Cardiac muscle cell (in vitro differentiated cells and primary cell): ENCODE measurements around the gene DPAGT1. TPM values are rescaled to one million over a fixed set of nuclear protein-coding genes. Genes with fewer than 3 reads are reported as not detected.
A peak's percentile ranks its signal among the peaks of the same experiment; 100 is the strongest.
"Not testable (repeated sequence)": the region's sequence is repeated elsewhere in the genome, so short reads cannot be mapped to it uniquely, and the experiment has no call there.

Source experiments
- DNase-seq, 2 donors: peaks; one replicate each; pipeline versions ENCODE4 v3.0.0 to v3.0.0-alpha.2; 2010 to 2017; ENCODE audit warnings: low read depth in 1 of 2, low spot score in 1 of 2
- H3K27ac ChIP-seq: fragments of 200-600 bp; sonication (generic); 2 replicates; pipeline ENCODE4 v1.5.1; 2016
- H3K27me3 ChIP-seq: fragments of 200-600 bp; sonication (generic); 2 replicates; pipeline ENCODE4 v1.6.0; 2016; ENCODE audit warnings: control low read depth
- H3K36me3 ChIP-seq: fragments of 200-600 bp; sonication (generic); 2 replicates; pipeline ENCODE4 v1.5.1; 2016; ENCODE audit warnings: control low read depth
- H3K4me1 ChIP-seq: fragments of 200-600 bp; sonication (generic); 2 replicates; pipeline ENCODE4 v1.8.1; 2017; ENCODE audit warnings: low read depth, mild to moderate bottlenecking, mixed run types
- H3K4me3 ChIP-seq: fragments of 200-600 bp; sonication (generic); 2 replicates; pipeline ENCODE4 v1.5.1; 2016; ENCODE audit warnings: mild to moderate bottlenecking
- H3K9me3 ChIP-seq: fragments of 200-600 bp; sonication (generic); 2 replicates; pipeline ENCODE4 v1.5.1; 2017; ENCODE audit warnings: low read depth, mild to moderate bottlenecking, control low read depth
- CTCF ChIP-seq: IDR thresholded peaks from 2 replicates; pipeline ENCODE4 v1.5.1; 2012; ENCODE audit warnings: low read depth, mild to moderate bottlenecking, low read length
- polyA plus RNA-seq: library from polyadenylated mRNA; unstranded; fragments of >200 nt; fragmentation: Nextera tagmentation; extraction: Ambion mirVana; gene quantifications from 2 replicates; pipeline ENCODE4 v1.2.1, GENCODE V29; 2016
- total RNA-seq: library from RNA; depleted of rRNA; stranded (reverse); fragments of >200 nt; gene quantifications from 2 replicates; pipeline ENCODE4 v1.2.3, GENCODE V29; 2016

Gene DPAGT1
- total and polyA plus RNA-seq, 2 experiments from 2014 or later, result 36.0 to 57.9 TPM

GRCh38 chr11:119077839-119078238 lies 23.8 kb downstream of the DPAGT1 start:
- no peaks in the 10 kb centered on the region for H3K27me3 ChIP-seq
- no peaks in the 10 kb centered on the region for H3K9me3 ChIP-seq
- no peaks in the 10 kb centered on the region for H3K4me1 ChIP-seq
- H3K27ac ChIP-seq, result no peak overlapping the region
- TF ChIP-seq CTCF, result no peak
- peaks cover 57% of the 10 kb centered on the region for H3K36me3 ChIP-seq
- no peak overlapping the region for H3K4me3 ChIP-seq
- no peak for DNase-seq

DNA sequence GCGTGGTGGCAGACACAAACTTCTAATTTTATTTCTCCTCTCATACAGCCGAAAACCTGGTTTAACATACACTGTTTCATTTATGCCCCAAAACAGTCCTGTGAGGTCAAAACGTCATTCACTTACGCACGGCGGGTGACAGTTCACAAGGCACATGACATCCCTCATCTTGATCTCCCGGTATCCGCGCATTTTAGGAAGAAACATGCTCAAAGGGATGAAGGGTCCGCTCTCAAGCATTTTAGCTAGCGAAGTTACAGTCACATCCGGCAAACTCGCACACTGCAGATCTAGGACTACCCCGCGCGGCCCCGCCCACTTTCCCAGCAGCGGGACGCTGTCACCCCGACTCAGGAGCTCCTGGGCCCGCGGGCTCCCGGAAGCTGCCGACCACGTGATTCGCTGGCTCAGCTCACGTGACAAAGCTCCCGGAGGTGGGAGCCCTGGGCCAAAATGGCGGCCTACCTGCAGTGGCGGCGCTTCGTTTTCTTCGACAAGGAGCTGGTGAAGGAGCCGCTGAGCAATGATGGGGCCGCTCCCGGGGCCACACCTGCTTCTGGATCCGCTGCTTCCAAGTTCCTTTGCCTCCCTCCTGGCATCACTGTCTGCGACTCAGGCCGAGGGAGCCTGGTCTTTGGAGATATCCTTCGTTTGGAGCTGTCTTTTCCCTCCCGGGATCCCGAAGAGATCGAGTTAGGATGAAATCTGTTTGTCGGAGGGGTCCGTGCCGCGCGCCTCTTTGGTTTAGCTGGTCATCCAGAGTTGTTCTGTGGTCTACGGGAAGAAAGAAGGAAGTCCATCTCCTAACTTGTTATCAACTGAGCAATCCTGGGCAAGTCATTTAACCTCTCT lies 34.1 kb downstream of the DPAGT1 start, which contains the start of gene VPS11:
Gene VPS11 (plus strand): TSS at position 448 of the 852 bp plus-strand sequence. CDS start 6 bp downstream, at position 454.
- Histone ChIP-seq H3K4me3 (peak within 1 kb of the TSS; percentile 88), H3K36me3 (peaks cover 21% of the 10 kb centered on the region), H3K27me3 (no peaks in the 10 kb centered on the region), H3K4me1 (peaks cover 3% of the 10 kb centered on the region), H3K9me3 (no peaks in the 10 kb centered on the region), H3K27ac (peak within 1 kb of the TSS; percentile 88)
- TF ChIP-seq CTCF, result no peak
- peak; percentile 96 to 99 for DNase-seq

GRCh38 chr11:119065369-119065768 lies 36.3 kb downstream of the DPAGT1 start:
- no peak overlapping the region for H3K4me3 ChIP-seq
- DNase-seq, result peak in 1 of 2 donors; percentile 45
- H3K27me3 ChIP-seq, result no peaks in the 10 kb centered on the region
- peaks cover 3% of the 10 kb centered on the region for H3K4me1 ChIP-seq
- no peak overlapping the region for H3K27ac ChIP-seq
- TF ChIP-seq CTCF, result peak; percentile 48
- H3K36me3 ChIP-seq, result peaks cover 4% of the 10 kb centered on the region
- no peaks in the 10 kb centered on the region for H3K9me3 ChIP-seq

DNA sequence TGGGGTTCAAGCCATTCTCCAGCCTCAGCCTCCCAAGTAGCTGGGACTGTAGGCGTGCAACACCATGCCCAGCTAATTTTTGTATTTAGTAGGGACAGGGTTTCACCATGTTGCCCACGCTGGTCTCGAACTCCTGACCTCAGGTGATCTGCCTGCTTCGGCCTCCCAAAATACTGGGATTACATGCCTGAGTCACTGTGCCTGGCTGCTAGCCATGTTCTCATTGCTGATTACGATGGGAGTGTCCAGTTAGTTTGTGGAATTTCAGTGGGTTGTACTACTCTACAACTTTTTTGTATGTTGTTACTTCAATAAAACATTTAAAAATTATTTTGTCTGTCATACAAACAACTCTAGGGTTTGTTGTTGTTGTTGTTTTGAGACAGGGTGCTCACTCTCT lies 38.9 kb downstream of the DPAGT1 start:
- Histone ChIP-seq H3K9me3 (no peaks in the 10 kb centered on the region), H3K4me3 (no peak overlapping the region)
- DNase-seq, result peak in 1 of 2 donors; percentile 73

GRCh38 chr11:119061256-119061655 lies 40.4 kb downstream of the DPAGT1 start:
- no peak for TF ChIP-seq CTCF

More for the DNA sequence above, 38.9 kb downstream of the DPAGT1 start:
- H3K36me3 ChIP-seq, result no peaks in the 10 kb centered on the region
- no peak for TF ChIP-seq CTCF
- H3K27ac ChIP-seq, result no peak overlapping the region
- peaks cover 3% of the 10 kb centered on the region for H3K4me1 ChIP-seq
- H3K27me3 ChIP-seq, result no peaks in the 10 kb centered on the region

DNA sequence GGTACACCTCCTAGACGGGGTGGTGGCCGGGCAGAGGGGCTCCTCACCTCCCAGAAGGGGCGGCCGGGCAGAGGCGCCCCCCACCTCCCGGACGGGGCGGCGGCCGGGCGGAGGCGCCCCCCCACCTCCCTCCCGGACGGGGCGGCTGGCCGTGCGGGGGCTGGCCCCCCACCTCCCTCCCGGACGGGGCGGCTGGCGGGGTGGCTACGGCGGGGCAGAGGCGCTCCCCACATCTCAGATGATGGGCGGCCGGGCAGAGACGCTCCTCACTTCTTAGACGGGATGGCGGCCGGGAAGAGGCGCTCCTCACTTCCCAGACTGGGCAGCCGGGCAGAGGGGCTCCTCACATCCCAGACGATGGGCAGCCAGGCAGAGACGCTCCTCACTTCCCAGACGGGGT lies 42.5 kb downstream of the DPAGT1 start:
- not testable (repeated sequence) for H3K27ac ChIP-seq, DNase-seq, H3K9me3 ChIP-seq, H3K4me3 ChIP-seq, H3K4me1 ChIP-seq, H3K27me3 ChIP-seq, H3K36me3 ChIP-seq

More at GRCh38 chr11:119061256-119061655, 40.4 kb downstream of the DPAGT1 start:
- H3K4me3 ChIP-seq, result no peak overlapping the region
- no peak for DNase-seq
- H3K9me3 ChIP-seq, result no peaks in the 10 kb centered on the region
- H3K27me3 ChIP-seq, result no peaks in the 10 kb centered on the region
- no peaks in the 10 kb centered on the region for H3K36me3 ChIP-seq
- H3K4me1 ChIP-seq, result peaks cover under 1% of the 10 kb centered on the region
- H3K27ac ChIP-seq, result no peak overlapping the region
